AG04450 (cell line): ENCODE data around the gene STIM2. TPM values are rescaled to one million over a fixed set of nuclear protein-coding genes. Genes with fewer than 3 reads are reported as not detected.

Source experiments
- CTCF ChIA-PET: fragments of 300-600, 350-600 bp; formaldehyde crosslinking; extraction: SDS; loops from one replicate; lab custom pipeline; 2022; ENCODE audit warnings: antibody characterized with exemption, inconsistent platforms; lab: Charles Lee
- POLR2A ChIA-PET: fragments of 350-600 bp; formaldehyde crosslinking; extraction: SDS; loops from one replicate; lab custom pipeline; 2021; ENCODE audit warnings: antibody characterized with exemption, inconsistent platforms; lab: Yijun Ruan, JAX
- DNase-seq: peaks from one replicate; pipeline ENCODE4 v3.0.0-alpha.2; 2011; ENCODE audit warnings: low read depth, low spot score
- H3K27ac ChIP-seq: one replicate; pipeline ENCODE4 v1.5.1; 2012; ENCODE audit warnings: low read depth, low read length, control low read depth
- H3K27me3 ChIP-seq: one replicate; pipeline ENCODE4 v1.6.0; 2012; ENCODE audit warnings: low read length; ENCODE audit not compliant: control insufficient read depth, insufficient read depth
- H3K4me3 ChIP-seq: 2 replicates; pipeline ENCODE4 v1.5.1; 2011; ENCODE audit warnings: mild to moderate bottlenecking, low read depth, low read length, control low read depth
- H3K9me3 ChIP-seq: 2 replicates; pipeline ENCODE4 v1.5.1; 2012; ENCODE audit warnings: low read length; ENCODE audit not compliant: control insufficient read depth, insufficient read depth
- CTCF ChIP-seq: IDR thresholded peaks from 2 replicates; pipeline ENCODE4 v1.5.1; 2011; ENCODE audit warnings: low read depth, low read length, control low read depth, inconsistent platforms
- polyA plus RNA-seq: library from polyadenylated mRNA; depleted of rRNA; stranded (reverse); fragments of >200 nt; gene quantifications from 2 replicates; pipeline ENCODE4 v1.2.3, GENCODE V29; 2011

STIM2 gene
- polyA plus RNA-seq, 1 experiment = 26.8 TPM

GRCh38 chr4:27068151-27068867 lies 207.7 kb downstream of the STIM2 start:
- Histone ChIP-seq H3K4me3 (no peak overlapping the region), H3K9me3 (no peaks in the 10 kb centered on the region), H3K27me3 (no peaks in the 10 kb centered on the region), H3K27ac (no peak overlapping the region)
- DNase-seq = no peak
- ChIA-PET POLR2A (no interaction called here), CTCF (interaction anchor here (1.4 kb wide), 1 partner anchor 20 kb away, joined by 5 read pairs; no protein-coding TSS in a partner anchor)
- no peak for TF ChIP-seq CTCF
